HUDEP-2 (cell line): ENCODE data around the gene VSIG2.
A peak's percentile ranks its signal among the peaks of the same experiment; 100 is the strongest.

Source experiments
- DNase-seq, 76 experiments: peaks; one replicate each; lab custom pipeline; 2025; ENCODE audit not compliant: unreplicated experiment in 76 of 76; lab: John Stamatoyannopoulos, UW

The VSIG2 gene

GRCh38 chr11:124748481-124749343, 3.3 kb downstream of the VSIG2 start:
- no peak for DNase-seq

- no peak for DNase-seq
These were observed 4.0 kb downstream of the VSIG2 start for GRCh38 chr11:124748100-124748418.

GRCh38 chr11:124747406-124748099, 4.5 kb downstream of the VSIG2 start:
- DNase-seq, result no peak

GRCh38 chr11:124746621-124747243, 5.3 kb downstream of the VSIG2 start:
- peak in 74 of 76 experiments; percentile 21 to 87 (median 70) for DNase-seq

GRCh38 chr11:124745835-124746620, 6.0 kb downstream of the VSIG2 start:
- peak in 2 of 76 experiments; percentile 8 to 25 for DNase-seq

- DNase-seq, result no peak
These were observed 6.7 kb downstream of the VSIG2 start for GRCh38 chr11:124745270-124745834.

GRCh38 chr11:124743050-124743449, 9.0 kb downstream of the VSIG2 start:
- no peak for DNase-seq

GRCh38 chr11:124742555-124742954, 9.5 kb downstream of the VSIG2 start:
- no peak for DNase-seq

- peak in 8 of 76 experiments; percentile 7 to 27 (median 17) for DNase-seq
These were observed 11.7 kb downstream of the VSIG2 start for GRCh38 chr11:124740277-124740882.

GRCh38 chr11:124739479-124740276, 12.4 kb downstream of the VSIG2 start, which contains the start of gene NRGN:
NRGN (plus strand) TSS chr11:124739942; CDS start chr11:124740085, 143 bp downstream.
- peak in 73 of 76 experiments; percentile 15 to 91 (median 78) for DNase-seq

GRCh38 chr11:124738713-124739478, 13.2 kb downstream of the VSIG2 start:
- DNase-seq, result no peak

GRCh38 chr11:124737638-124738305, 14.3 kb downstream of the VSIG2 start:
- no peak for DNase-seq

- no peak for DNase-seq
These were observed 15.3 kb downstream of the VSIG2 start for GRCh38 chr11:124736736-124737135.

GRCh38 chr11:124732230-124732629, 19.8 kb downstream of the VSIG2 start:
- peak in 1 of 76 experiments; percentile 2 for DNase-seq

- DNase-seq, result no peak
These were observed 22.5 kb downstream of the VSIG2 start for GRCh38 chr11:124729571-124729970.

GRCh38 chr11:124728134-124728533, 23.9 kb downstream of the VSIG2 start:
- no peak for DNase-seq

- DNase-seq, result no peak
These were observed 24.6 kb downstream of the VSIG2 start for GRCh38 chr11:124727474-124727873.

- no peak for DNase-seq
These were observed 26.3 kb downstream of the VSIG2 start for GRCh38 chr11:124725719-124726105.
